Breast epithelium (tissue), 3 donors: Measurements from ENCODE around the gene ROBO3.

Experiments used
- CTCF ChIP-seq, 3 donors: fragments of 450-650 bp; IDR thresholded peaks; one replicate each; pipeline ENCODE4 v1.5.1; 2016 to 2017; ENCODE audit warnings: antibody characterized with exemption in 3 of 3, mild to moderate bottlenecking in 3 of 3, moderate library complexity in 3 of 3
- POLR2AphosphoS5 ChIP-seq, 3 donors: sonication (generic); formaldehyde crosslinking; IDR thresholded peaks; one replicate each; pipeline ENCODE4 v1.6.1; 2017; ENCODE audit warnings: antibody characterized with exemption in 3 of 3

DNA sequence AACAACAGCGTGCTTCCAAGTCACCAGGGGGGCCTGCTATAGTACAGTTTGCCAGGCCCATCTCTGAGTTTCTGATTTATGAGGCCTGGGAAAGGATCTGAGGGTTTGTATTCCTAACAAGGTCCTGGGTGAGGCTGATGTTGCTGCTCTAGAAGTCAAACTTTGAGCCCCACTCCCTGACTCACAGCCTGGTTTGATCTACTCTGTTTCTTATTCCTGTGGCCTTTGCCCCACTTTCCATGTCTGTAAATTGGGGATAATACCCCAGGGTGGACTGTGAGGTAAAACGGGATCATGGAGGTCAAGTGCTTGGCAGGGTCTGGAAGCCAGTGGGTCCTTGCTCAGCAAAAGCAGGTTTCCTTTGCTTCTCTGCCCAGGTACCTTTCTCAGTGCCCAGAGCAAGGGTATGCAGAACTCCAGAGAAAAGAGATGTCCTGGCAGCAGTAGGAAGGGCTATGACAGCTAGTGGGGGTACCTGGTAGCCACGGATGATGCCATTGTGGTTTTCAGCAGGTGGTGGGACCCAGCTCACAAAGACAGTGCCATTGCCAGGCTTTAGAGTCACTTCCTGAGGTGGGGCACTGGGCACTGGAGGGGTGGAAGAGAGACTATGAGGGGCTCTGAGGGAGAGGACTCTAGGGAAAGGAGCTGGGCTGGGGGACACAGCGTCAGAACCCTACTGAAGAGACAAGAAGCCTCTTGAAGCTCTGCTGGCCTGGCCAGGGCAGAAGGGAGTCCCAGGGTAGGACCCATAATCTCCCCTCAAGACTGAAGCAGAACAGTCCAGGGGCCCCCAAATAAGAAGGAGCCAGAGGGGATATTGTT lies 29.6 kb downstream of the ROBO3 start:
- TF ChIP-seq POLR2AphosphoS5 (IDR thresholded peaks at IDR 0.05) (no peak), CTCF (IDR thresholded peaks at IDR 0.05) (no peak)
